NK-92 treated with Interleukin-12 subunit alpha and Interleukin-12 subunit beta, amount 100 ng/mL, for 24 hours (cell line): ENCODE measurements around the gene CISD1.

Source experiments
- DNase-seq: peaks from one replicate; lab custom pipeline; 2025; lab: John Stamatoyannopoulos, UW

The CISD1 gene

DNA sequence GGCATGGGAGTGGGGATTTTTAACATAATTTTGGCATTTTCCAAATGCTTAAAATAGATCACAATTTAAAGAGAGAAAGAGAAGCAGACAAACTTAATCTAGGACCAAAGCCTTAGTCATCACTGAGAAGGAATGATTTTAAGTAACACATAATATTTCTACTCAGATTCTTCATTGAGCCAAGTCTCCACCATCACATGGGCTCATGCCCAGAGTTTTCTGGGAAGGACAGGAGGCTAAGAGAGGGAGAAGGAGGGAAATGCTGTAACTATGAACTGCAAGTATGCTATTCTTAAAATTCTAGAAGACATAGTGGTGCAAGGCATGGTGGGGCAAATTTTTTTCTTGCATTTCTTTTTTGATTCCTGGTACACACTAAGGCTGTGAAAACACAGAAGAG is 42.1 kb downstream of the CISD1 start:
- DNase-seq = no peak

DNA sequence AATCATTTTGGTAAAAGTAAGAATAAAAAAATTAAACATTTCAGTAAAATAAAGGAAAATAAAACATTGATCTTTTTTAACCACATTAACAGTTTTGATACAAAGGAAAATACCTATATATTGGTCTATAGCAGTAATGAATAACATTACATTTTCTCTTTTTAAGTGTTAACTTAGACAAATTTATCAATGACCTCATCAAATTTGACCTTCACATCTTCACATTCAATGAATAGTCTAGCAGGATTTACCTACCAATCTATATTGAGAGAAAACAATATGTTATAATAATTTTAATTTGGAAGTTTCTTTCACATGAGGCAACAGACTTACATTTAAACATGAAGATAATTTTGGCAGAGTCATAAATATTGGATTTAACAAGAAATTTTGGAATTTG is 47.9 kb downstream of the CISD1 start:
- no peak for DNase-seq

- no peak for DNase-seq
These were observed 49.4 kb downstream of the CISD1 start for GRCh38 chr10:58318346-58318745.

DNA sequence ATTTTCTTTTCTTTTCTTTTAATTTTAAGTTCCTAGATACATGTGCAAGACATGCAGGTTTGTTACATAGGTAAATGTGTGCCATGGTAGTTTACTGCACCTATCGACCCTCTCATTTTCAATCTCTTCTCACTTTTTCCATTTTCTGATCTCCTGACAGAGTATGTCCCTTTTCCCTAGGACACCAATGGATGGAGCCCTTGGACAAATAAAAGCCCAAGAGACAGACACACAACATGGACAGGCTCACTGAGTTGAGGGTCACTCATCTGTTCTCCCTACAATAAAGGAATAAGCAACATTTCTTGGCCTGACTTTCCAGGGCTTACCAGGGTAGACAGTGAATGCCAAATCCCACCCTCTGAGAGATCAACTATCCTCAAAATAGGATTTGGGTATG is 50.6 kb downstream of the CISD1 start:
- no peak for DNase-seq

DNA sequence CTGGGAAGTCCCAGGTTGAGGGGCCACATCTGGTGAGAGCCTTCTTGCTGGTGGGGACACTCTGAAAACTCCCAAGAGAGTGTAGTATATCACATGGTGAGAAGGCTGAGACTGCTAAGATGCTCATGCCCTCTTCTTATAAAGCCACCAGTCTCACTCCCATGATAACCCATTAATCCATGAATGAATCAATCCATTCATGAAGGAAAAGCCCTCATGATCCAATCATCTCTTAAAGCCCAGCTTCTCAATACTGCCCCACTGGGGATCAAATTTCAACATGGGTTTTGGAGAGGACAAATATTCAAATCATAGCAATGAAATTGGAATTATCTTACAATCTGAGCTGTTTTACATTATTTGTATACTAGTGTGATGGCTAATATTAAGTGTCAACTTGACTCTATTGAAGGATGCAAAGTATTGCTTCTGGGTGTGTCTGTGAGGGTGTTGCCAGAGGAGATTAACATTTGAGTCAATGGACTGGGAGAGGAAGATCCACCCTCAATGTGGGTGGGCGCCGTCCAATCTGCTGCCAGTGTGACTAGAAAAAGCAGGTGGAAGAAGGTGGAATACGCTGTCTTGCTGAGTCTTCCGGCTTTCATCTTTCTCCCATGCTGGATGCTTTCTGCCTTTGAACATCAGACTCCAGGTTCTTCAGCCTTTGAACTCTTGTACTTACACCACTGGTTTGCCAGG is 51.5 kb downstream of the CISD1 start:
- no peak for DNase-seq

DNA sequence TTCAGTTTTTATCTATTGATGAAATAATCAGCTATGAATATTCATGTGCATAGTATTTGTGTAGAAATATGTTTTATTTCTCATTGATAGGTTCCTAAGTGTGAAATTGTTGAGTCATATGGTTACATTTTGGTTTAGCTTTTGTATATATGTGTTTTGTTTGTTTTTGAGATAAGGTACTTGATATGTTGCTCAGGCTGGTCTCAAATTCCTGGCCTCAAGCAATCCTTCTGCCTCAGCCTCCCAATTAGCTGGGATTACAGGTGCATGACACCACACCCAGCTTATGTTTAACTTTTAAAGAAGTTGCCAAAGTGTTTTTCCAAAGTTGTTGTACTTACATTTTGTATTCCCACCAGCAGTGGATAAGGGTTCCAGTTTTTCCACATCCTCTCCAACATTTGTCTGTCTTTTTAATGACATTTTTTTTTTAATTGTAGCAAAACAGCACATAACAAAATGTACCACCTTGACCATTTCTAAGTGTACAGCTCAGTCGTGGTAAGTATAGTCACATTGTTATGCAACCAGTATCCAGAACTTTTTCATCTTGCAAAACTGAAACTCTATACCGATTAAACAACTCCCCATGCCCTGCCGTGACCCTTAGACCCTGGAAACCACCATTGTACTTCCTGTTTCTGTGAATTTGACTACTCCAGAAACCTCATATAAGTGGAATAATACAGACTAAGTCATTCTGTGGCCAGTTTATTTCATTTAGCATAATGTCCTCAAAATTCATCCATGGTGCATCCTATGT is 53.3 kb downstream of the CISD1 start:
- no peak for DNase-seq

GRCh38 chr10:58322835-58323209 is 53.9 kb downstream of the CISD1 start:
- no peak for DNase-seq

DNA sequence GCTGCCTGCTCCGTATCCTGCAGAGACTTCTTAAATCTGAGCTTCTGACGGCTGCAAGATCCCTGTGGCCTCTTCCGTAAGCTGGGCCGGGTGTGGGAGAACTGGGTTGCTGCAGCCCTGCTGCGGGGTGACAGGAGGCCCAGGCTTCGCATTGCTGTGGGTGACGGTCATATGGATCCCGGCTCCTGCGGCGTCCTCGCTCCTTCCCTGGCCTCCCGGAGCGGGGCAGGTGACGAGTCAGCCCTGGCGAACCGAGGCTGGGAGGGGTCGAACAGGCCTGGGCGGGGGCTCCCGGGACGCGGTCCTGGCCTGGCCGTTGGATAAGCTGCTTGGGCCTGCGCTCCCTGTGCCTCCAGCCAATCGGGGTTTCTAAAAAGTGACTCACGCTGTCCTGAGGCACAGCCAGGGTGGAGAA is 58.0 kb downstream of the CISD1 start:
- no peak for DNase-seq

DNA sequence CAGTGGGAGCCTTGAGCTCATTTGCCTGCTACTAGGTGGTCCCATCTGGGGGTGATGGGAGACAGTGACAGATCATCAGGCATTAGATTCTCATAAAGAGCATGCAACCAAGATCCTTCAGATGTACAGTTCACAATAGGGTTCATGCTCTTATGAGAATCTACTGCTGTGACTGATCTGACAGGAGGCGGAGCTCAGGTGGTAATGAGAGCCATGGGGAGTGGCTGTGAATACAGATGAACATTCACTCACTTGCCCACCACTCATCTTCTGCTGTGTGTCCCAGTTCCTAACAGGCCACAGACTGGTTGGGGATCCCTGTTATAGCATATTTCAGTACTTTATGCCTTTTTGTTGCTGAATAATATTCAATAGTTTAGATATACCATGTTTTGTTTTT is 59.3 kb downstream of the CISD1 start:
- DNase-seq = no peak

GRCh38 chr10:58330431-58330830 is 61.5 kb downstream of the CISD1 start:
- no peak for DNase-seq

DNA sequence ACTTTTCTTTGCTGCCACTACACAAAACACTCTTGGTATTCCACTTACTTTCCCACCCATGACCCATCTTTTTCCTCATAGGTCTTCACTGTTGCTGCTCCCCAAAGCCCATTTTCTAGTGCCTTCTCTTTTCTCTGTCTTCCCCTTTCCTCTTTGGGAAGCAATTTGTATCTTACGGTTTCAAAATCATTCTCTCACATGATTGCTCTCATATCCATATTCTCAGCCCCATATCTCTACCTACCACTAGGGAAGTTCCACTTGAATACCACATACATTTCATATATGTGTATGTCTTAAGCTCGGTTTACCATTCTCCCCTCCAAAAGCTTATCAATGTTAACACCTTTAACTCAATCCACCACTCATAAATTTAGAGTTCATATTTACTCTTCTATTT is 62.7 kb downstream of the CISD1 start:
- DNase-seq = no peak

- peak; percentile 65 for DNase-seq
These were observed 65.9 kb downstream of the CISD1 start, which contains the start of gene UBE2D1 for GRCh38 chr10:58334817-58335305. UBE2D1 (plus strand) TSS chr10:58335006; CDS start chr10:58335202, 196 bp downstream.

- DNase-seq = no peak
These were observed 66.5 kb downstream of the CISD1 start for GRCh38 chr10:58335306-58336005.

- no peak for DNase-seq
These were observed 67.3 kb downstream of the CISD1 start for GRCh38 chr10:58336242-58336641.
